Neural crest cell (in vitro differentiated cells): Measurements from ENCODE around the gene LCMT1. TPM values are rescaled to one million over a fixed set of nuclear protein-coding genes. Genes with fewer than 3 reads are reported as not detected.

Source experiments
- DNase-seq: peaks from one replicate; pipeline ENCODE4 v3.0.0; 2021; ENCODE audit warnings: low read depth, mixed read lengths, low spot score
- H3K27ac Mint-ChIP-seq: one replicate; pipeline ENCODE4 v1.8.0; 2021; ENCODE audit warnings: mild to moderate bottlenecking, mixed read lengths; ENCODE audit not compliant: unreplicated experiment
- H3K27me3 Mint-ChIP-seq: 2 replicates; pipeline ENCODE4 v1.8.0; 2021; ENCODE audit warnings: low read depth, mild to moderate bottlenecking, mixed read lengths
- H3K36me3 Mint-ChIP-seq: 2 replicates; pipeline ENCODE4 v1.8.0; 2021; ENCODE audit warnings: low read depth, mild to moderate bottlenecking, mixed read lengths
- H3K4me1 Mint-ChIP-seq: 2 replicates; pipeline ENCODE4 v1.8.0; 2021; ENCODE audit warnings: mixed read lengths
- H3K4me3 Mint-ChIP-seq: one replicate; pipeline ENCODE4 v1.8.0; 2021; ENCODE audit warnings: mild to moderate bottlenecking, mixed read lengths
- H3K9me3 Mint-ChIP-seq: 2 replicates; pipeline ENCODE4 v1.8.0; 2021; ENCODE audit warnings: mixed read lengths
- total RNA-seq: library from RNA; stranded (reverse); gene quantifications from 2 replicates; pipeline ENCODE4 v1.2.1, GENCODE V29; 2021
- TF ChIP-seq, protein P1 (sequence below): fragments of 200-600 bp; sonication (generic); conservative IDR thresholded peaks from 2 replicates; pipeline ENCODE4 v1.5.0; 2021; ENCODE audit warnings: antibody characterized with exemption, mild to moderate bottlenecking

The LCMT1 gene
- total RNA-seq, 1 donor from 2014 or later: 52.2 TPM

DNA sequence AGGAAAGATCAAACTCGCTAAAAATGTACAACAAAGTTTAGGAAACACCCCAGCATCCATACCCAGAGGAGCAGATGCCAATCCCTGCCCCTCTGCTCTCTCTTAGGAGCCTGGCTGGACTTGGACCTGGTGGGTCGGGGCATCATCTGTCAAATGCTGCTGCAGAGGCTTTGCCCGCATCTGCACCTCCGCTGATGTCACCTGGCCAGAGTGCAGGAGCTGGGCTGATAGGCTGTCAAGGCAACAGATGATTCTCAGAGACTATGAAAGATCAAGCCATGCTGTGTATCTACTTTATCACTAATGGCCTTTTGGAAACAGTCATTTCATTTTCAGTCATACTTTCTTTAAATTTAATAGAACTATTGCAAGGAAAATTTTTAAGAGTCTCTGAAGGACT lies 15.9 kb upstream of the LCMT1 start:
- Mint-ChIP-seq H3K27ac (no peak overlapping the region), H3K36me3 (no peaks in the 10 kb centered on the region), H3K4me1 (no peaks in the 10 kb centered on the region), H3K27me3 (peaks cover 35% of the 10 kb centered on the region), H3K4me3 (no peak overlapping the region), H3K9me3 (no peaks in the 10 kb centered on the region)
- TF ChIP-seq, protein P1, sequence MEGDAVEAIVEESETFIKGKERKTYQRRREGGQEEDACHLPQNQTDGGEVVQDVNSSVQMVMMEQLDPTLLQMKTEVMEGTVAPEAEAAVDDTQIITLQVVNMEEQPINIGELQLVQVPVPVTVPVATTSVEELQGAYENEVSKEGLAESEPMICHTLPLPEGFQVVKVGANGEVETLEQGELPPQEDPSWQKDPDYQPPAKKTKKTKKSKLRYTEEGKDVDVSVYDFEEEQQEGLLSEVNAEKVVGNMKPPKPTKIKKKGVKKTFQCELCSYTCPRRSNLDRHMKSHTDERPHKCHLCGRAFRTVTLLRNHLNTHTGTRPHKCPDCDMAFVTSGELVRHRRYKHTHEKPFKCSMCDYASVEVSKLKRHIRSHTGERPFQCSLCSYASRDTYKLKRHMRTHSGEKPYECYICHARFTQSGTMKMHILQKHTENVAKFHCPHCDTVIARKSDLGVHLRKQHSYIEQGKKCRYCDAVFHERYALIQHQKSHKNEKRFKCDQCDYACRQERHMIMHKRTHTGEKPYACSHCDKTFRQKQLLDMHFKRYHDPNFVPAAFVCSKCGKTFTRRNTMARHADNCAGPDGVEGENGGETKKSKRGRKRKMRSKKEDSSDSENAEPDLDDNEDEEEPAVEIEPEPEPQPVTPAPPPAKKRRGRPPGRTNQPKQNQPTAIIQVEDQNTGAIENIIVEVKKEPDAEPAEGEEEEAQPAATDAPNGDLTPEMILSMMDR: no peak
- no peak for DNase-seq

DNA sequence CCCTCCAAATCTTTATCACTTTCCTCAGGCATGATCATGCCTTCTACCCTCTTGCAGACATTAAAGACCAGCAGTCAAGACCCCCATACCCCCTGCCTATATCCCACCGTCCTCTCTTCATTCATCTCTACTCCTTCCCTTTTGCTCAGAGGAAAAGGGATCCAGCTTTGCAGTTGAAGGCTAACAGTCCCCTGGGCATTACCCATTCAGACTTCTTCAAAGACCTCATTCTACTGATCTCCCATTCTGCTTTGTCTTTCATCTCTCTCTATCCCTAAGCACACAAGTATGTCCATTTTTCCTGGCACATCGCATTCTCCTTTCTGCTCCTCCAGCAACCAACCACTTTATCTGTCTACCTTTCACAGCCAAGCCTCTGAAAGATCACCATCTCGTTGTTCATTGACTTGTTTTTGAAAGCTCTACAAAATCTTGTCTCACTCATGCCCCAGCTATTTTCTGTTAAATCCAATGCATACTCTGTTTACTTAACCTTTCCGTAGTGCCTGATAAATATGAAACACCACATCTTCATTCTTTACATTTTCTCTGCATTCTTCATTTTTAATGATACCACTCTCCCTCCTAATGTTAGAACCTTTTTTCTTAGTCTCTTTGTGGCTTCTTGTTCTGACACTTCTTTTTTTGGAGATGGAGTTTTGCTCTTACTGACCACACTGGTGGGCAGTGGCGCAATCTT lies 14.1 kb upstream of the LCMT1 start:
- no peaks in the 10 kb centered on the region for H3K36me3 Mint-ChIP-seq
- H3K27ac Mint-ChIP-seq: no peak overlapping the region
- no peaks in the 10 kb centered on the region for H3K9me3 Mint-ChIP-seq
- no peaks in the 10 kb centered on the region for H3K4me1 Mint-ChIP-seq
- no peak overlapping the region for H3K4me3 Mint-ChIP-seq
- peaks cover 37% of the 10 kb centered on the region for H3K27me3 Mint-ChIP-seq
- no peak for DNase-seq
- TF ChIP-seq, protein P1: no peak

GRCh38 chr16:25100511-25100910 lies 11.0 kb upstream of the LCMT1 start:
- no peaks in the 10 kb centered on the region for H3K4me1 Mint-ChIP-seq
- no peak overlapping the region for H3K4me3 Mint-ChIP-seq
- H3K9me3 Mint-ChIP-seq: no peaks in the 10 kb centered on the region
- peaks cover 20% of the 10 kb centered on the region for H3K27me3 Mint-ChIP-seq
- TF ChIP-seq, protein P1: no peak
- no peak for DNase-seq
- H3K27ac Mint-ChIP-seq: no peak overlapping the region
- H3K36me3 Mint-ChIP-seq: no peaks in the 10 kb centered on the region

DNA sequence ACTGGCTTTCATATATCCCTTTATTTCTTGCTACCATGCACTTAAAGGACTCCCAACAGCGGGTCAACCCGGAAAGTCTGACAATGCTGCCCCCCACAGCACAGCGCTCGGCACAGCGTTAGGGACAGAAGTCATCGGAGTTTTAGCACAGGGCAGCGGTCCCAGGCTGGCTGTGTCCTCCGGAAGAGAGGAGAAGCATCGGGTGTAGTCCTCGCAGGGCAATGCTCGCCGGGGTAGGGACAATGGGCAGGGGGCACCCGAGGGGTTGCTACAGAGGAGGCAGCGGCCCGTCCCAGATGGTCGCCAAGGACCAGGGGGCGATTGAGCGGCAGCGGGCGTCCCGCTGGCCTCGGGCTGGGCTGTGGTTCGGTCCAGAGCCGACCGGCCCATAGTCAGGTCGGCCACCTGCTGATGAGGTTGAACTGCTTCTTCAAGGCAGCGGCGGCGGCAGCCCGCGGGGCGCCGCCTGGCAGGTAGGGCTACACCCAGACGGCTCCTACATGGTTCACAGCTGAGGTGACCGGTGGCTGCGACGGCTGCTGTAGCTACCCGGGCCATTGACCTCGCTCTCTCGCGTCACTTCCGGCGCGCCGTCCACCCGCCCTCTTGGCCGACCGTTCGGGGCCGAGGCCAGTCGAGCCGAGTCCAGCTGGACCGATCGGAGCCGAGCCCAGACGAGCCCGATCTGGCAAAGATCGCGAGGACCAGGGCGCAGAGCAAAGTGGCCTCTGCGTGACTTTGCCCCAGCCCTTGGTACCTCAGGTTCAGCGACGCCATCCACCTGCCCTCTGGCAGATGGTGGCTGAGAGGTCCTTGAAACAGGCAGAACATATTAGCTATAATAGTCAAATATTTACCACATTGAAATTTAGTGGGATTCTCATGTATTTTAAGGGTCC lies 4.7 kb upstream of the LCMT1 start:
- H3K36me3 Mint-ChIP-seq: no peaks in the 10 kb centered on the region

DNA sequence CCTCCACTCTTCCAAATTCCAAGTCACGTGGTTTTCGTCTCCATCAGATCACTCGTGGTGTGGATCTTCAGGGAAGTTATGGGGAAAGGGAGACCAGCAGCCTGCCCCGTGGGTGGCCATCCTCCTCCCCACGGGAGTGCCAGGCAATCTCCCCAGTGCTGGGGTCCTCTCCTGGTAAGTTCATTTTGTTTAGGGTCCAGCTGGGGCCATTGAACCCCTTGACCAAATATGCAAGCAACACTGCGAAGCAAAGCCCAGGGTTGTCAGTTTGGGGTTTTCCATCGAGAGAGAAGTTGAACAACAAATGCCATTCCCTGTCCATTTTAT lies 4.1 kb upstream of the LCMT1 start:
- Mint-ChIP-seq H3K4me3 (peak overlapping the region; percentile 95), H3K36me3 (no peaks in the 10 kb centered on the region), H3K27me3 (peaks cover 10% of the 10 kb centered on the region), H3K27ac (no peak overlapping the region), H3K4me1 (peaks cover 32% of the 10 kb centered on the region), H3K9me3 (no peaks in the 10 kb centered on the region)
- TF ChIP-seq, protein P1: no peak
- DNase-seq: no peak

More for the DNA sequence above, 4.7 kb upstream of the LCMT1 start:
- H3K27me3 Mint-ChIP-seq: peaks cover 12% of the 10 kb centered on the region
- DNase-seq: peak; percentile 84
- H3K4me3 Mint-ChIP-seq: peak overlapping the region; percentile 95
- H3K9me3 Mint-ChIP-seq: no peaks in the 10 kb centered on the region
- peaks cover 28% of the 10 kb centered on the region for H3K4me1 Mint-ChIP-seq
- TF ChIP-seq, protein P1: peak; percentile 49
- peak overlapping the region; percentile 93 for H3K27ac Mint-ChIP-seq
